Gastroesophageal sphincter (tissue), 4 donors: ENCODE results near the gene CEP112. TPM values are rescaled to one million over a fixed set of nuclear protein-coding genes. Genes with fewer than 3 reads are reported as not detected.
"Not testable (repeated sequence)": the region's sequence is repeated elsewhere in the genome, so short reads cannot be mapped to it uniquely, and the experiment has no call there.

Experiments used
- ATAC-seq: fragments of 150-250 bp; one replicate; pipeline ENCODE4 v1.9.1; 2016; ENCODE audit warnings: mild to moderate bottlenecking, moderate library complexity
- H3K27ac ChIP-seq, 4 donors: fragments of 200-600 bp; sonication (generic) in 3 of 4; 1 replicate in 3 of 4; 2 replicates in 1 of 4; pipeline ENCODE4 v1.5.1; 2016 to 2019
- H3K27me3 ChIP-seq: fragments of 200-600 bp; sonication (generic); one replicate; pipeline ENCODE4 v1.5.1; 2019
- H3K36me3 ChIP-seq, 2 donors: fragments of 200-600 bp; sonication (generic); one replicate each; pipeline ENCODE4 v1.5.1; 2019; ENCODE audit warnings: control low read depth in 1 of 2
- H3K4me1 ChIP-seq, 3 donors: fragments of 200-600 bp; sonication (generic); 1 replicate in 2 of 3; 2 replicates in 1 of 3; pipeline ENCODE4 v1.5.1; 2016 to 2019; ENCODE audit warnings: control low read depth in 2 of 3
- H3K4me3 ChIP-seq, 2 donors: fragments of 200-600 bp; sonication (generic); one replicate each; pipeline ENCODE4 v1.5.1; 2019; ENCODE audit warnings: mild to moderate bottlenecking in 1 of 2, moderate library complexity in 1 of 2
- H3K9me3 ChIP-seq, 3 donors: fragments of 200-600 bp; sonication (generic); one replicate each; pipeline ENCODE4 v1.5.1; 2017 to 2019; ENCODE audit warnings: control low read depth in 2 of 3
- CTCF ChIP-seq, 4 experiments: fragments of 200-600 bp in 2 of 4; fragments of 450-650 bp in 2 of 4; sonication (generic) in 1 of 4; IDR thresholded peaks; one replicate each; pipeline ENCODE4 v1.5.1; 2017 to 2019; ENCODE audit warnings: antibody characterized with exemption in 4 of 4, mild to moderate bottlenecking in 2 of 4, moderate library complexity in 2 of 4
- EP300 ChIP-seq: sonication (generic); formaldehyde crosslinking; IDR thresholded peaks from one replicate; pipeline ENCODE4 v1.6.1; 2017; ENCODE audit warnings: antibody characterized with exemption, mild to moderate bottlenecking
- POLR2A ChIP-seq, 2 donors: fragments of 450-650 bp; IDR thresholded peaks; one replicate each; pipeline ENCODE4 v1.6.1; 2017; ENCODE audit warnings: antibody characterized with exemption in 2 of 2, mild to moderate bottlenecking in 2 of 2, moderate library complexity in 1 of 2
- POLR2AphosphoS5 ChIP-seq: sonication (generic); formaldehyde crosslinking; IDR thresholded peaks from one replicate; pipeline ENCODE4 v1.6.1; 2017; ENCODE audit warnings: antibody characterized with exemption
- WGBS, 2 donors: methylation state at CpG; one replicate each; pipeline ENCODE4 v1.1.5; 2018; ENCODE audit warnings: low coverage in 1 of 2; 5-methylcytosine and 5-hydroxymethylcytosine counted together
- total RNA-seq, 4 donors: library from RNA; depleted of rRNA; stranded (reverse); fragments of >200 nt; gene quantifications; one replicate each; pipeline ENCODE4 v1.1.0, GENCODE V29; 2016

CEP112 gene
- total RNA-seq, 4 donors from 2014 or later, result 21.9 to 38.2 (median 27.0) TPM

- no peak for ATAC-seq
- Histone ChIP-seq H3K9me3 (no peaks in the 10 kb centered on the region), H3K4me3 (no peak overlapping the region), H3K27me3 (no peaks in the 10 kb centered on the region), H3K4me1 (peaks cover 0 to 22% (median 3%) of the 10 kb centered on the region in 3 donors), H3K36me3 (peaks cover 0 to 8% of the 10 kb centered on the region in 2 donors), H3K27ac (peak overlapping the region in 2 of 4 donors; percentile 28 to 49)
- TF ChIP-seq POLR2A (IDR thresholded peaks at IDR 0.05) (no peak), POLR2AphosphoS5 (no peak), EP300 (no peak), CTCF (IDR thresholded peaks at IDR 0.05) (no peak)
- WGBS, 2 donors, result 27 to 40% methylated on average over 5 of the region's 5 CpGs
Observed at GRCh38 chr17:66167189-66167815, 24.6 kb downstream of the CEP112 start.

DNA sequence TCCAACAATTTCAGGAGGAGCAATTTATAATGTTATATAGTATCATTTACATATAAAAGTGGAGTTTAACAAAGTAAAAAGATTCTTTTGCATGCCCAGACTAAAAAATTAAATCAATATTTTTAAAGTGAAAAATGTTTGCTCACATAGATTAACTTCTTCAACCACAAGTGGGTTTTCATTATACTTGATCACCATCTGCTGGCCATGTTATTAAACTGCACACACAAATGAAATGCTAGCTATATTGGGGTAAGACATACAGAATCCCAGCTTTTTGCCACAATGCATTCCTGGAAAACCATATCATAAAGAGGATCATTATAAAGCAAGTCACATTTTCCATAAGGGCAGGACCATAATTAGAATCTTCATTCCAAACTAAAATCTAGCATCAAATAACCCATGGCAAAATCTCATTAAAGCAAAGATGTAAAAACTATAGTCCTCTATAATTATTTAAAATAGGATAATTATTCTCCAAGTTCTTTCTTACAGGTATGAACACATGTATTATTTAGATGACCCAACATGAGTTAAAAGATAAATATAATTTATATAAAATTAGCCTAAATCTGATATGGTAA lies 26.3 kb downstream of the CEP112 start:
- Histone ChIP-seq H3K4me3 (no peak overlapping the region), H3K4me1 (peaks cover 0 to 18% (median 3%) of the 10 kb centered on the region in 3 donors), H3K27me3 (no peaks in the 10 kb centered on the region), H3K27ac (no peak overlapping the region), H3K9me3 (no peaks in the 10 kb centered on the region), H3K36me3 (peaks cover 0 to 8% of the 10 kb centered on the region in 2 donors)
- TF ChIP-seq CTCF (IDR thresholded peaks at IDR 0.05), result peak; percentile 54 to 83 (median 74)
- TF ChIP-seq POLR2A (IDR thresholded peaks at IDR 0.05), result no peak
- peak; percentile 41 for ATAC-seq

DNA sequence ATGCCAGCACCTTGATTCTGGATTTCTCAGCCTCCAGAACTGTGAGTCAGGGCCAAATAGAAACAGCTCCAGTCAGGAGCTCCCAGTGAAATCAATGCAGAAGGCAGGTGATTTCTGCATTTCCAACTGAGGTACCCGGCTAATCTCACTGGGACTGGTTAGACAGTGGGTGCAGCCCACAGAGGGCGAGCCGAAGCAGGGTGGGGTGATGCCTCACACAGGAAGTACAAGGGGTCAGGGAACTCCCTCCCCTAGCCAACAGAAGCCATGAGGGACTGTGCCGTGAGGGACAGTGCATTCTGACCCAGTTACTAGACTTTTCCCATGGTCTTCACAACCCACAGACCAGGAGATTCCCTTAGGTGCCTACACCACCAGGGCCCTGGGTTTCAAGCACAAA lies 36.9 kb downstream of the CEP112 start:
- H3K27ac ChIP-seq, H3K9me3 ChIP-seq, H3K27me3 ChIP-seq, ATAC-seq, H3K4me1 ChIP-seq, H3K4me3 ChIP-seq: not testable (repeated sequence)
- 74 to 80% methylated on average over 1 to 2 of the region's 4 CpGs for WGBS, 2 donors
- peaks cover 0 to 13% of the 10 kb centered on the region in 2 donors for H3K36me3 ChIP-seq

GRCh38 chr17:66152756-66153155 lies 39.2 kb downstream of the CEP112 start:
- TF ChIP-seq POLR2AphosphoS5 (no peak), EP300 (no peak)
- H3K4me1 ChIP-seq, result no peaks in the 10 kb centered on the region
- no peak for ATAC-seq
- H3K36me3 ChIP-seq, result peaks cover 0 to 8% of the 10 kb centered on the region in 2 donors
- H3K27me3 ChIP-seq, result no peaks in the 10 kb centered on the region
- H3K9me3 ChIP-seq, result no peaks in the 10 kb centered on the region
- H3K4me3 ChIP-seq, result no peak overlapping the region
- 79 to 86% methylated on average over 2 of the region's 2 CpGs for WGBS, 2 donors
- H3K27ac ChIP-seq, result no peak overlapping the region

DNA sequence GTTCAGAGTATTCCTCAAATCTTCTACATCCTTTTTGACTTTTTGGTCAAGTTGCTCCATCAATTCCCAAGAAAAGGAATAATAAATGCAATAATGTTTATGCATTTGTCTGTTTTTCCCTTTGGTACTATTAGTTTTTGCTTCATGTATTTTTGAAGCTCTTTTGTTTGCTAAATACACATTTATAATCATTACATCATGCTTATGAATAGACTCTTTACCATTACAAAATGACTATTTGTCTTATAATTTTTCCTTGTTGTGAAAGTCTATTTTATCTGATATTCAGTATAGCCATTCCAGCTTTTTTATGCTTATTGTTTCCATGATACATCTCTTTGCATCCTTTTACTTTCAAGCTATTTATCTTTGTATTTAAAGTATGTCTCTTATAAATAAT lies 41.2 kb downstream of the CEP112 start:
- TF ChIP-seq EP300, result no peak
- TF ChIP-seq CTCF (IDR thresholded peaks at IDR 0.05), result no peak
- no peak for TF ChIP-seq POLR2A (IDR thresholded peaks at IDR 0.05)
- no peak for TF ChIP-seq POLR2AphosphoS5
- Histone ChIP-seq H3K27ac (no peak overlapping the region), H3K4me3 (no peak overlapping the region), H3K36me3 (peaks cover 0 to 4% of the 10 kb centered on the region in 2 donors), H3K9me3 (no peaks in the 10 kb centered on the region), H3K4me1 (no peaks in the 10 kb centered on the region), H3K27me3 (no peaks in the 10 kb centered on the region)
- no peak for ATAC-seq

DNA sequence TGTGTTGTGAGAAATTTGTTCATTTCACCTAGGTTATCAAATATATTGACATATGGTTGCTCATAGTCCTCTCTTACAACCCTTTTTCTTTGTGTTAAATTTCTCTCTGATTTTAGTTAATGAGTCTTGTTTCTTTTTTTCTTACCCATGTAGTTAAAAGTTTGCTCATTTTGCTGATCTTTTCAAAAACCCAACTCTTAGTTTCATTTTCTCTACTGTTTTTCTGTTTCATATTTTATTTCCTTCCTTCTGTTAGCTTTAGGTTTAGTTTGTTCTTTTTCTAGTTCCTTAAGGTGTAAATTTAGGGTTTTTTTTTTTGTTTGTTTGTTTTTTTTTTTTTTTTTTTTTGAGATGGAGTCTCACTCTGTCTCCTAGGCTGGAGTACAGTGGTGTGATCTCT lies 42.4 kb downstream of the CEP112 start:
- no peak for ATAC-seq
- Histone ChIP-seq H3K36me3 (peaks cover 0 to 4% of the 10 kb centered on the region in 2 donors), H3K4me3 (no peak overlapping the region), H3K9me3 (no peaks in the 10 kb centered on the region), H3K27ac (no peak overlapping the region), H3K4me1 (no peaks in the 10 kb centered on the region), H3K27me3 (no peaks in the 10 kb centered on the region)
- TF ChIP-seq POLR2AphosphoS5, result no peak
- no peak for TF ChIP-seq EP300
- no peak for TF ChIP-seq POLR2A (IDR thresholded peaks at IDR 0.05)
- no peak for TF ChIP-seq CTCF (IDR thresholded peaks at IDR 0.05)
